K562 (cell line): ENCODE data around the gene GIMAP1. TPM values are rescaled to one million over a fixed set of nuclear protein-coding genes. Genes with fewer than 3 reads are reported as not detected.

ENCODE experiments used
- ATAC-seq: fragments of 200-7000 bp; cut with Tn5 transposase; 3 replicates; pipeline ENCODE4 v1.9.1; 2020; ENCODE audit warnings: moderate library complexity
- BruUV-seq: library from RNA; stranded (reverse); fragments of 400-500 nt; replicated peaks from 2 replicates; lab custom pipeline; 2021; lab: Mats Ljungman, UMichigan
- CTCF ChIA-PET: fragments of 300-600 bp; formaldehyde crosslinking; extraction: SDS; loops from one replicate; lab custom pipeline; 2021; ENCODE audit warnings: low intra/inter-chr PET ratio; lab: Yijun Ruan, JAX
- POLR2A ChIA-PET: fragments of 300-600, 350-650 bp; sonication (Branson Sonifier 250); formaldehyde crosslinking; extraction: SDS; loops from one replicate; lab custom pipeline; 2021; ENCODE audit warnings: antibody characterized with exemption, inconsistent platforms; lab: Yijun Ruan, JAX
- DNase-seq, 4 experiments: peaks; one replicate each; pipeline versions ENCODE4 v3.0.0 to v3.0.0-alpha.2; 2011 to 2018; ENCODE audit warnings: low spot score in 3 of 4, mixed read lengths in 3 of 4; ENCODE audit errors: extremely low read depth in 1 of 4
- FAIRE-seq: peaks from 2 replicates; lab custom pipeline; 2011; peaks lifted over from hg19 to GRCh38; lab: Jason Lieb, UNC
- H2AFZ ChIP-seq: 2 replicates; pipeline ENCODE4 v1.6.0; 2011; ENCODE audit warnings: low read depth, low read length, control low read depth, inconsistent platforms
- H3K27ac ChIP-seq: fragments of 200-600 bp; 3 replicates; pipeline ENCODE4 v1.8.0; 2011; ENCODE audit warnings: low read depth, mild to moderate bottlenecking, control low read depth, inconsistent platforms, low read length, moderate library complexity, mixed read lengths; ENCODE audit errors: extremely low read depth
- H3K27me3 ChIP-seq, 2 experiments: fragments of 300-600 bp in 1 of 2; 2 replicates in 1 of 2; 3 replicates in 1 of 2; pipeline versions ENCODE4 v1.6.0 to v1.8.0; 2011; ENCODE audit warnings: inconsistent platforms in 2 of 2, low read length in 2 of 2, mild to moderate bottlenecking in 1 of 2, mixed read lengths in 1 of 2, moderate library complexity in 1 of 2; ENCODE audit not compliant: control insufficient read depth in 2 of 2, insufficient read depth in 2 of 2
- H3K36me3 ChIP-seq: fragments of 300-600 bp; 3 replicates; pipeline ENCODE4 v1.8.0; 2011; ENCODE audit warnings: mild to moderate bottlenecking, low read length, inconsistent platforms; ENCODE audit not compliant: control insufficient read depth, insufficient read depth
- H3K4me1 ChIP-seq, 2 experiments: fragments of 200-600 bp in 1 of 2; replicated peaks in 1 of 2; 2 replicates in 1 of 2; 3 replicates in 1 of 2; pipeline versions ENCODE4 v1.5.1 to v1.8.0; 2011; ENCODE audit warnings: inconsistent platforms in 2 of 2, low read length in 2 of 2, mild to moderate bottlenecking in 1 of 2, mixed read lengths in 1 of 2, moderate library complexity in 1 of 2; ENCODE audit not compliant: control insufficient read depth in 2 of 2, insufficient read depth in 2 of 2
- H3K4me2 ChIP-seq: 2 replicates; pipeline ENCODE4 v1.6.1; 2011; ENCODE audit warnings: low read length, control low read depth, inconsistent platforms, mixed read lengths; ENCODE audit not compliant: insufficient read depth
- H3K4me3 ChIP-seq: fragments of 200-600 bp; sonication (generic), shearing (Covaris generic); 2 replicates; pipeline ENCODE4 v1.5.1; 2016; ENCODE audit warnings: control low read depth, inconsistent platforms
- H3K79me2 ChIP-seq: fragments of 200-600 bp; 3 replicates; pipeline ENCODE4 v1.8.0; 2011; ENCODE audit warnings: low read length, inconsistent platforms; ENCODE audit not compliant: control insufficient read depth, insufficient read depth
- H3K9ac ChIP-seq, 2 experiments: 2 replicates each; pipeline versions ENCODE4 v1.6.0 to v1.6.1; 2011; ENCODE audit warnings: low read depth in 2 of 2, low read length in 2 of 2, control low read depth in 1 of 2, inconsistent platforms in 1 of 2, mild to moderate bottlenecking in 1 of 2, mixed read lengths in 1 of 2; ENCODE audit not compliant: insufficient read depth in 1 of 2
- H3K9me1 ChIP-seq: one replicate; pipeline ENCODE4 v1.6.0; 2011; ENCODE audit warnings: inconsistent platforms, mild to moderate bottlenecking, low read length, moderate library complexity; ENCODE audit not compliant: control insufficient read depth, insufficient read depth
- H3K9me3 ChIP-seq: replicated peaks from 2 replicates; pipeline ENCODE4 v1.5.1; 2011; ENCODE audit warnings: low read depth, low read length, inconsistent platforms; ENCODE audit not compliant: control insufficient read depth, insufficient read depth
- H4K20me1 ChIP-seq: replicated peaks from 2 replicates; pipeline ENCODE4 v1.6.1; 2011; ENCODE audit warnings: low read length, inconsistent platforms, mixed read lengths; ENCODE audit not compliant: control insufficient read depth, insufficient read depth
- BHLHE40 ChIP-seq: IDR thresholded peaks from 2 replicates; pipeline ENCODE4 v1.6.1; 2011; ENCODE audit warnings: low read length, improper control_type of control experiment
- CBFA2T2 ChIP-seq: fragments of 450-650 bp; conservative IDR thresholded peaks from 2 replicates; pipeline ENCODE4 v1.6.1; 2017; ENCODE audit warnings: mild to moderate bottlenecking
- NR4A1 ChIP-seq, 2 experiments: fragments of 250-450 bp in 1 of 2; fragments of 450-650 bp in 1 of 2; sonication (Bioruptor Pico) in 1 of 2; IDR thresholded peaks; 2 replicates each; pipeline versions ENCODE4 v1.4.0 to v1.6.1; 2016 to 2020; ENCODE audit warnings: mild to moderate bottlenecking in 2 of 2, missing compliant biosample characterization in 1 of 2, missing genetic modification characterization in 1 of 2, moderate library complexity in 1 of 2
- PML ChIP-seq: IDR thresholded peaks from 2 replicates; pipeline ENCODE4 v1.6.1; 2012; ENCODE audit warnings: low read length, inconsistent platforms
- POLR2G ChIP-seq: fragments of 200-400 bp; formaldehyde crosslinking; IDR thresholded peaks from 2 replicates; pipeline ENCODE4 v1.6.1; 2017; ENCODE audit warnings: low read depth, mild to moderate bottlenecking, antibody characterized with exemption, low read length, moderate library complexity
- ZBTB1 ChIP-seq: sonication (generic); formaldehyde crosslinking; IDR thresholded peaks from 2 replicates; pipeline ENCODE4 v1.8.1; 2023; ENCODE audit warnings: missing genetic modification reagents, low read depth, mild to moderate bottlenecking, borderline replicate concordance
- ZC3H8 ChIP-seq: fragments of 450-650 bp; IDR thresholded peaks from 2 replicates; pipeline ENCODE4 v1.6.1; 2017
- ZNF224 ChIP-seq: sonication (generic); formaldehyde crosslinking; IDR thresholded peaks from 2 replicates; pipeline ENCODE4 v1.8.0; 2022; ENCODE audit warnings: mild to moderate bottlenecking, missing genetic modification reagents
- ZNF395 ChIP-seq: fragments of 200-800 bp; sonication (Bioruptor generic); IDR thresholded peaks from 2 replicates; pipeline ENCODE4 v1.6.1; 2017; ENCODE audit warnings: missing genetic modification characterization, missing compliant biosample characterization
- ZNF407 ChIP-seq: fragments of 450-650 bp; IDR thresholded peaks from 2 replicates; pipeline ENCODE4 v1.6.1; 2016; ENCODE audit warnings: low read depth
- ZNF780A ChIP-seq: fragments of 250-450 bp; sonication (Bioruptor Pico); IDR thresholded peaks from 2 replicates; pipeline ENCODE4 v1.5.0; 2021; ENCODE audit warnings: mild to moderate bottlenecking
- whole genome bisulfite sequencing: fragments of 100-300 bp; shearing (Covaris generic); methylation state at CpG from one replicate; pipeline ENCODE4 v1.1.6; 2016; ENCODE audit warnings: low coverage, mixed read lengths; ENCODE audit not compliant: insufficient coverage; ENCODE audit errors: missing lambda C conversion rate; 5-methylcytosine and 5-hydroxymethylcytosine counted together
- in situ Hi-C: fragments of 300-500 bp; cut with MboI; formaldehyde crosslinking; loops from 4 replicates; pipeline ENCODE4 v1.15.0; 2018; ENCODE audit warnings: inconsistent platforms, mixed read lengths
- intact Hi-C: fragments of 100-400 bp; cut with micrococcal nuclease; formaldehyde crosslinking; loops from 2 replicates; pipeline ENCODE4 v1.14.2; 2022
- polyA plus RNA-seq, 8 experiments: library from polyadenylated mRNA; depleted of rRNA in 4 of 8; stranded (reverse) in 5 of 8; unstranded in 3 of 8; fragments of >200 nt; fragmentation: Nextera tagmentation in 2 of 8; fragmentation: Illumina TruSeq in 1 of 8; extraction: Ambion mirVana in 2 of 8; extraction: Trizol in 1 of 8; gene quantifications; 2 replicates each; pipeline versions ENCODE4 v1.2.1 to v1.2.3, GENCODE V29; 2011 to 2014; ENCODE audit warnings: inconsistent platforms in 1 of 8, missing spikeins in 1 of 8
- total RNA-seq, 7 experiments: library from RNA; depleted of rRNA in 6 of 7; stranded (reverse); fragments of >200 nt in 6 of 7; fragmentation: Illumina TruSeq in 2 of 7; extraction: Trizol in 2 of 7; gene quantifications; 2 replicates each; pipeline versions ENCODE4 v1.2.1 to v1.2.3, GENCODE V29; 2011 to 2021; ENCODE audit warnings: low replicate concordance in 1 of 7

GIMAP1 gene
- total and polyA plus RNA-seq, 9 of the 15 experiments (the other 6 are each of a cell fraction or from before 2014, with no cell fraction given): 0.04 to 0.13 TPM; not detected in 7

GRCh38 chr7:150736864-150737263 lies 20.5 kb downstream of the GIMAP1 start:
- H3K27ac ChIP-seq: no peak overlapping the region

More at GRCh38 chr7:150736864-150737263, 20.5 kb downstream of the GIMAP1 start:
- in situ Hi-C loops (no loop called here), intact Hi-C loops (no loop called here)
- H3K4me1 ChIP-seq: no peaks in the 10 kb centered on the region; a peak in 1 of 5 replicates
- no TSS peak for BruUV-seq
- peaks cover 0 to 27% of the 10 kb centered on the region in 2 experiments; a peak in 2 of 5 replicates for H3K27me3 ChIP-seq
- H3K9me3 ChIP-seq: no peaks in the 10 kb centered on the region
- no peak for DNase-seq
- H3K36me3 ChIP-seq: no peaks in the 10 kb centered on the region
- ChIA-PET POLR2A (no interaction called here), CTCF (no interaction called here)
- no peak for FAIRE-seq
- H2AFZ ChIP-seq: no peak overlapping the region
- H3K9me1 ChIP-seq: no peaks in the 10 kb centered on the region
- no peaks in the 10 kb centered on the region for H3K79me2 ChIP-seq
- no peak overlapping the region for H3K4me3 ChIP-seq
- H4K20me1 ChIP-seq: no peaks in the 10 kb centered on the region
- no peak overlapping the region for H3K9ac ChIP-seq
- ATAC-seq: no peak
- TF ChIP-seq NR4A1 (CRISPR knock-in tag; IDR thresholded peaks at IDR 0.05) (no peak), NR4A1 (tag; IDR thresholded peaks at IDR 0.05) (no peak), ZNF224 (no peak), BHLHE40 (no peak), PML (no peak), ZBTB1 (CRISPR knock-in tag) (no peak), CBFA2T2 (no peak), ZC3H8 (no peak), ZNF395 (CRISPR knock-in tag) (no peak), POLR2G (no peak), ZNF780A (no peak), ZNF407 (no peak)
- no peak overlapping the region for H3K4me2 ChIP-seq
- WGBS: 0% methylated on average over 4 of the region's 4 CpGs
